HG03025 (cell line): Measurements from ENCODE around the gene NBEAL1.
"Not testable (repeated sequence)": the region's sequence is repeated elsewhere in the genome, so short reads cannot be mapped to it uniquely, and the experiment has no call there.

ENCODE experiments used
- ATAC-seq: cut with Tn5 transposase; IDR thresholded peaks from one replicate; pipeline ENCODE4 v1.9.1; 2021; ENCODE audit warnings: mild to moderate bottlenecking, moderate library complexity; ENCODE audit not compliant: unreplicated experiment, low FRiP score

NBEAL1 gene

GRCh38 chr2:203104273-203104672, 89.6 kb downstream of the NBEAL1 start:
- no peak for ATAC-seq

GRCh38 chr2:203105996-203106395, 91.3 kb downstream of the NBEAL1 start:
- ATAC-seq = no peak

- not testable (repeated sequence) for ATAC-seq
Measured at GRCh38 chr2:203110496-203110895, 95.8 kb downstream of the NBEAL1 start.

- no peak for ATAC-seq
Measured at GRCh38 chr2:203112342-203112741, 97.7 kb downstream of the NBEAL1 start.

- not testable (repeated sequence) for ATAC-seq
Measured at GRCh38 chr2:203115201-203115700, 100.6 kb downstream of the NBEAL1 start.

DNA sequence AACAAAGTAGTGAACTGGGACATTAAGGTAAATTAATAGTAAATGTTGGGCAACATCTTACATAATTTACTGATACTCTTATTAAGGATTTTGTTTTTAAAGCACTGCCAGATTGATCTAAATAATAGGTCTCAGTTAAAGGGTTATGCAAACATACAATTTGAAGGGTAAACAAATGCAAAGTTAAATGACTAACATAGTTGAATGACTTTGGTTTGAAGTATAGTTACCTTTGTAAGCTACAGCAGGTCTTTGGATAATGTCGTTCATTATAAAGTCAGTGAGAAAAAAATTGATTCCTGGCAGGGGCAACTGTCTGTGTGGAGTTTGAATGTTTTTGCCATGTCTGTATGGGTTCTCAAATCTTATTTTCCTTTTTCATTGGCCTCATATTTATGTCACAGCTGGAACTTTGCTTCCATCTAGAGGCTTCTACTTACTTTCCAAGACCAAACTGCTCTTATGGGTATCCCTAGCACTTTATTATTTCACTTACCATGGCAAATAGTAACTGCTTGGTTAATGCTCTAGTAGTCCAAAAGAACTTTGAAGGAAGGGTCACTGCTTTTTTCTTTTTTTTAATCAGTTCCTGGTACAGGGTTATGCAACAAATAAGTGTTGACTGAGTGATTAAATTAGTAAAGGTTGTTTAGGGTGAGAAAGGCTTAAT, 107.8 kb downstream of the NBEAL1 start:
- ATAC-seq = no peak

GRCh38 chr2:203126996-203127395, 112.3 kb downstream of the NBEAL1 start:
- no peak for ATAC-seq

GRCh38 chr2:203135105-203135504, 120.4 kb downstream of the NBEAL1 start:
- no peak for ATAC-seq

GRCh38 chr2:203143391-203143790, 128.7 kb downstream of the NBEAL1 start:
- ATAC-seq = no peak

DNA sequence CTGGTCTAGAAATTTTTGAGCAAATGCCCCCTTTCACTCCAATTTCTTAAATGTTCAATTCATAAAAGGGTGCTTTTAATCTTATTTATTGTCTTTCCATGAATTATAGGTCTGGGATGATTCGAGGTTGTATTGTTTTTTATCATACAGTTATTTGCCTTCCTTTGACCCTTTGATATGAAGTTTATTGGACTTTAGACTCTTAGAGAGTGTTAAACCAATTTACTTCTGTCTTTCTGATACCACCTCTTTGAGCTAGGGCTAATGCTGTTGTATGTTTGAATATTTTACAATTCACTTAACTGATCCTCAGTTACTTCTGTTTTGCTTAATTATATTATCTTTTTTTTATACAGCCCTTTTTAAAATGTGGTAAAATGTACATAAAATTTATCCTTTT, 134.5 kb downstream of the NBEAL1 start:
- ATAC-seq = no peak

DNA sequence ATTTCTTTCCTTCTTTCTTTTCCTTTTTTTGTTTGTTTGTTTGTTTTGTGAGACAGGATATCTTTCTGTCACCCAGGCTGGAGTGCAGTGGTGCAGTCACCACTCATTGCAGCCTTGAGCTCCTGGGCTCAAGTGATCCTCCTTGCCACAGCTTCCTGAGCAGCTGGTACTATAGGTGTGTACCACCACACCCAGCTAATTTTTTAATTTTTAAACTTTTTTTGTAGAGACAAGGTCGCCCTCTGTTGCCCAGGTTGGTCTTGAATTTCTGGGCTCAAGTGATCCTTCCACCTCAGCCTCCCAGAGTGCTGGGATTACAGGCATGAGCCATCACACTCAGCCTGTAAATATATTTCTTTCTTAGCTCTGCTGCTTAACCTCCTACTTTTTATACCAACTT, 140.7 kb downstream of the NBEAL1 start:
- ATAC-seq = no peak

- ATAC-seq = not testable (repeated sequence)
Measured at GRCh38 chr2:203162722-203163121, 148.0 kb downstream of the NBEAL1 start.

- no peak for ATAC-seq
Measured at GRCh38 chr2:203164311-203164935, 149.7 kb downstream of the NBEAL1 start.

- no peak for ATAC-seq
Measured at GRCh38 chr2:203167751-203168150, 153.1 kb downstream of the NBEAL1 start.

DNA sequence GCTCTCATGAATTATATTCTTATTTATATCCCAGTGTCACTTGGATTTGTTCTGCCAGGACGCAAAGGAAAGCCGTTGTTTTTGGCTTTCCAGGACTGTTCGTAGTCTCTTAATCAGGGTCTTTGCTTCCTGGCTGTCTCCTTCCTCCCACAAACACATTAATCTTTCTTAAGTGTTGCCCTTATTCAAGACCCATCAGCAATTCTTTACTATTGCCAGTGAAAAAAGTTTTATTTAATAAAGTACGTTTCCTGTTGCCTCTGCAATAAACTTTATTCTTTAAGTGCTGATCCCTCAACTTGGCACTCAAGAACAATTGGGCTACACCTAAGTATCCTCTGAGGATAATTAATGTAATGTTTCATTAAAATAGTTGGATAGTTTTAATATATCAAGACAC, 155.8 kb downstream of the NBEAL1 start:
- ATAC-seq = no peak

DNA sequence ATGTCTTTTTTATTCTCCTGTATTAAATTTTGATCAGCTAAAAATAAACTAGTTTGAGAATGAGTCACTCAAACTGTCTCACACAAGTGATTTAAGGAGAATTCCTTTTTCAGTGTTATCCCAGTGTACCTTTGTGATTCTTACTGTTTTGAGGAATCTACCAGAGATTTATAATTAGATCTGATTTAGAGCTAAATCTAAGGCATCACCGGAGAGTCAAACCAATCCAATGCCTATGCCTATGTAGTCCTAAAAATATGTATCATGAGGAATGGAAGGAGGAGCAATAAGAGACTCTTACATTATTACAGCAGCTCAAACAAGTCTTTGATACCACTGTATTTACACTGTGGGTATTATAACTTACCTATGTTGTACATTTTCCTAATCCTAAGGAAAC, 160.7 kb downstream of the NBEAL1 start:
- ATAC-seq = no peak

GRCh38 chr2:203177361-203177760, 162.7 kb downstream of the NBEAL1 start:
- no peak for ATAC-seq

DNA sequence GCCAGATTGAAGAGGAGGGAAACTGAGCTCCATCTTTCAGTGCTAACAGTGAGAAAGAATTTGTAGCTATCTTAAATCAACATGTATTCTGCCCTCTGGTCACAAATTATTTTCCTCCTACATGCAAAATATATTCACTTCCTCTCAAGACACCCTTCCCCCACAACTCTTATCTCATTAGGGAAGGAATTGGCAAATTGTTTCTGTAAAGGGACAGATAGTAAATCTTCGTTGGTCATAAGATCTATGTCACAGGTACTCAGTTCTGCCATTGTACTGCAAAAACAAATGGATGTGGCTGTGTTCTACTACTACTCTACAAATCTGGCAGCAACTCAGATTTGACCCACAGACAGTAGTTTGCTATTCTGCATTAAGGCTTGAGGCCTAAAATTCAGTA, 171.2 kb downstream of the NBEAL1 start:
- ATAC-seq = no peak

- ATAC-seq = not testable (repeated sequence)
Measured at GRCh38 chr2:203190547-203190946, 175.9 kb downstream of the NBEAL1 start.

DNA sequence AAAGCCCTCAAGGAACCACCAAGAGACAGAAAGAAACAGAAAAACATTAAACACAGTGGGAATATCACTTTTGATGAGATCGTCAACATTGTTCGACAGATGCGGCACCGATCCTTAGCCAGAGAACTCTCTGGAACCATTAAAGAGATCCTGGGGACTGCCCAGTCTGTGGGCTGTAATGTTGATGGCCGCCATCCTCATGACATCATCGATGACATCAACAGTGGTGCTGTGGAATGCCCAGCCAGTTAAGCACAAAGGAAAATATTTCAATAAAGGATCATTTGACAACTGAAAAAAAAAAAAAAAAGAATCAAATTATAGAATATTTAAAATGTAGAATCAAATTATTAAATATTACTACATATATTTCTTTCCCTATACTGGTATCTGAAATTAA, 176.4 kb downstream of the NBEAL1 start:
- not testable (repeated sequence) for ATAC-seq

DNA sequence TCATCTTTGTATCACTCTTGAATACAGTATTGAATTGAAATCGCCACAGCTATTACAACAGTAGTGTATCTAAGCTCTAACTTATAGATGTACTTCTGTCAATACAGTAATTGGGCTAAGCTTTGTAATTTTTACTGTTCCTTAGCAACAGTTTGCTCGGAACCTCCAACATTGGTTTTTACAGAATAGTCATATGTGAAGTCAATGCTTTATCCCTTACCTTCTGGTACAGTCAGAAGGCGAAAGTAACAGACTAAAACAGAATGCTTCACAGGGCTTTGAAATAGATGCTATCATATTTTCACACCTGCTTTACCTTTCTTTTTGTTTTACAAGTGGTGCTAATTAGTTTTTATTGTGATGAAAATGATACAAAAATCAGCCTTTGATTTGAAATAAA, 177.3 kb downstream of the NBEAL1 start:
- no peak for ATAC-seq
